ENCODE data around the gene PIP5K1B.

- TF ChIP-seq CTCF (IDR thresholded peaks at IDR 0.05; ENCODE audit: low read length) = no peak
- TF ChIP-seq EZH2 (optimal IDR thresholded peaks at IDR 0.05; ENCODE audit: low read depth, low read length) = no peak
- no peak for TF ChIP-seq EZH2phosphoT487 (IDR thresholded peaks at IDR 0.05; ENCODE audit: low read length)
Observed at GRCh38 chr9:68843239-68843638, 138.2 kb downstream of the PIP5K1B start.

All from MM.1S (cell line).